Measurements from ENCODE around the gene SLC6A13.

DNA sequence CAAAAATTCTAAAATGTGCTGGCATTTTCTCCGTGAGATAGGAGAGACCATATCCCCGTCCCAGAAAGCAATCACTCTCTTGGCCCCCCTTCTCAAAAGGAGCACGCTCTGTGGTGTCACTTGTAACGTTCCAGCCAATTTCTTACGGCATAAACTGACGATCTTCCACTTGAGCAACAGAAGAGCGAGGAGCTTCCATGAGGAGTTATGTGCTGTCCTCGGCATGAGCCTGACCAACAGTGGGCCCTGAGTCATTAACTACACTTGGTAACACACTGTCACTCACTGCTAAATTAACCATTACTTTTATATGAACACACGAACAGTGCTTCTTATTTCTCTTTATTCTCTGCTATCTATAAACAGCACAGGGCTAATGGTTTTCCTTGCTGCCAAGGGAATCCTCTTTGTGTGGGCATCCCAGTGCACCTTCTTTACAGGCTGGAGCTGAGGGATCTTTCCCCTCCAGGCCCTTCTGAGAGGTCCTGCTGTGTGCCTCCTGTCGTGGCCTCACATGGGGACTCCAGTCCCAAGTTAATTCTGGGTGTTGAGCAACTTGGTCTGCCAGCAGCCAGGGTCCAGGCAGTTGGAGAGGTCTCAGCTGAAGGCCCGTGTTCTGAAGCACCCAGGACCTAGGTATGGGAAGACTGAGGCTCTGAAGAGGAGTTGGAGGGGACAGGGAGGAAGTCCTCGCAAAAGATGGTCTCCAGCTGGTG lies 9.4 kb downstream of the SLC6A13 start:
- TF ChIP-seq EZH2 (IDR thresholded peaks at IDR 0.05; ENCODE audit: borderline replicate concordance, low read depth, low read length, severe bottlenecking), result no peak
- no peak for TF ChIP-seq CTCF (IDR thresholded peaks at IDR 0.05; ENCODE audit: borderline replicate concordance, extremely low read depth, low read length, poor library complexity, severe bottlenecking)
